Measurements from ENCODE around the gene GDNF.

The GDNF gene

GRCh38 chr5:37769840-37770239 lies 70.0 kb downstream of the GDNF start:
- H3K4me3 ChIP-seq (ENCODE audit: low read length): no peak overlapping the region
- TF ChIP-seq ZNF274 (IDR thresholded peaks at IDR 0.05; ENCODE audit: low read depth, low read length): no peak

GRCh38 chr5:37769108-37769507 lies 70.7 kb downstream of the GDNF start:
- no peak for TF ChIP-seq ZNF274 (IDR thresholded peaks at IDR 0.05; ENCODE audit: low read depth, low read length)
- no peak overlapping the region for H3K4me3 ChIP-seq (ENCODE audit: low read length)

- no peak for TF ChIP-seq ZNF274 (IDR thresholded peaks at IDR 0.05; ENCODE audit: low read depth, low read length)
- no peak overlapping the region for H3K4me3 ChIP-seq (ENCODE audit: low read length)
Observed at GRCh38 chr5:37768371-37768770, 71.5 kb downstream of the GDNF start.

- TF ChIP-seq ZNF274 (IDR thresholded peaks at IDR 0.05; ENCODE audit: low read depth, low read length): no peak
- H3K4me3 ChIP-seq (ENCODE audit: low read length): no peak overlapping the region
Observed at GRCh38 chr5:37767961-37768360, 71.9 kb downstream of the GDNF start.

GRCh38 chr5:37767251-37767650 lies 72.6 kb downstream of the GDNF start:
- no peak for TF ChIP-seq ZNF274 (IDR thresholded peaks at IDR 0.05; ENCODE audit: low read depth, low read length)
- H3K4me3 ChIP-seq (ENCODE audit: low read length): no peak overlapping the region

Measured in GM08714 (cell line).